GM18867 (cell line): ENCODE results near the gene FBXL4.

Experiments
- ATAC-seq: cut with Tn5 transposase; IDR thresholded peaks from one replicate; pipeline ENCODE4 v1.9.1; 2021; ENCODE audit warnings: mild to moderate bottlenecking, moderate library complexity; ENCODE audit not compliant: unreplicated experiment

The FBXL4 gene

DNA sequence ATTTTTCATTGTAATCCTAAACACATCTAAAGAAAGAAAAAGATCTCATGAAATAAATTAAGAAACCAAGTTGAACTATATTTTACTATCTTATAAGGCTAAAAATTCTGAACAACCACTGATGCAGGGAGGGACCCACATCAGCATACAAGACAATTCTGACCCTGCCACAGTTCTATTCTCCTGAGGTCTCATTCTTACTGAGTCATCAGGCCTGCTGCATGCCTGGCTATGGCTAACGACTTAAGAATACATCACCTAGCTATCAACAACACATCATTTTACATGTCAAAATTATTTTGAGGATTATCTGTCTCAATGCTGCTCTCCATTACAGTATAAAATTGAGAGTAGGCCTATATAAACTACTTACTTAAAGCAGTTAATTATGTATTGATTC lies 52.9 kb downstream of the FBXL4 start:
- no peak for ATAC-seq

GRCh38 chr6:98887650-98888049 lies 60.1 kb downstream of the FBXL4 start:
- ATAC-seq: no peak

- no peak for ATAC-seq
Observed at GRCh38 chr6:98885330-98885729, 62.4 kb downstream of the FBXL4 start.

DNA sequence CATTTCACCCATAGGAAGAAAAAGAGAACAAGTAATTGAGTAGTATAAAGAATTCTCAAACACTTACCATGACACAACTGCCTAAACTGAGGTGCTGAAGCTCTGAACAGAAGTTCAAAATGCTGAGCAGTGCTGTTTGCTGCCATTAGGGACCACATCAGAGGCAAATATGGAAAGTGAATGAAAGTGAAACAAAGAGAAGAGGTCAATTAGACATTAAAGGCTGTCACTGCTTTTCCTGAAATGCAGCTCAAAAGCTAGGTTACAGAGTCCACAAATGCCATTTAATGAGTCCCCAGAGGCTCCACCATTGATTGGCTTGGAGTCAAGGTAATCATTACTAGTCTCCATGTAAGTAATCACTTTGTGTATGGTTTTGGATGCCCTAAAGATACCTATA lies 67.3 kb downstream of the FBXL4 start:
- ATAC-seq: peak; percentile 99

DNA sequence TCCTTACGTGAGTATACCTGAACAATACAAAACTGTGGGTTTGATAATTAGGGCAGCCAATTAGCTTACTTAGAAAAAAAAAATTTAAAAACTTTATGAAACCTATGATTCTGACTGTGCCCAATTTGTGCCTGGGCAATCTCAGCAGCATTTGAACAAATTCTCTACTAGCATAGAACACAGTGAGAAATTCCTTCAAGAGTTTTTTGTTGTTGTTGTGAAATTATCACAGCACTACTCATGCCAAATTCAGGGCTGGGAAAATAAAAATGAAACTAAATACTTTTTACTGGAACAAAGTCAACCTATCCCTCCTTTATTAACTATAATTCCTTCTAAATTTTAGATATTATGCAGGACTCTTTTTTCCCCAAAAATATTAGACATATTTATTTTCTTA lies 70.5 kb downstream of the FBXL4 start:
- no peak for ATAC-seq

DNA sequence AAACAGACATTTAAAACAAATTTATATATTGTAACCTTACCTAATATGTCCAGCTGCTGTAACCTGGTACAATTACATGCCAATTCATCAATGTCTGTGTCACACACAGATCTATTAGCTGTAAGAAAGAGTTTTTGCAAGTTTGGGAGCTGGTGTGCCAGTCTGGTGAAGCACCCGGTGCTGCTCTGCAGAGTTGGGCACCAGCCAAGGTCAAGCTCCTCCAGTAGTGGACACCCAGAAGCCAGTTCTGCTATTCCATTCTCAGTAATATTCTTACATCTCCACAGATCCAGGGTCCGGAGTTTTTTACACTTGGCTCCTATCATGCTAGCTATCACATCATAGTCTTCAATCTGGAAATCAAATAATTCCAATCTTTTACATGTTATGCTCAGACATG lies 72.4 kb downstream of the FBXL4 start:
- ATAC-seq: no peak

GRCh38 chr6:98871821-98872220 lies 75.9 kb downstream of the FBXL4 start:
- ATAC-seq: no peak

- ATAC-seq: no peak
Observed at GRCh38 chr6:98871057-98871456, 76.7 kb downstream of the FBXL4 start.

- ATAC-seq: no peak
Observed at GRCh38 chr6:98864497-98864896, 83.2 kb downstream of the FBXL4 start.

GRCh38 chr6:98848539-98849242 lies 99.1 kb downstream of the FBXL4 start:
- ATAC-seq: no peak

- peak; percentile 43 for ATAC-seq
Observed at GRCh38 chr6:98847779-98848538, 99.8 kb downstream of the FBXL4 start.

DNA sequence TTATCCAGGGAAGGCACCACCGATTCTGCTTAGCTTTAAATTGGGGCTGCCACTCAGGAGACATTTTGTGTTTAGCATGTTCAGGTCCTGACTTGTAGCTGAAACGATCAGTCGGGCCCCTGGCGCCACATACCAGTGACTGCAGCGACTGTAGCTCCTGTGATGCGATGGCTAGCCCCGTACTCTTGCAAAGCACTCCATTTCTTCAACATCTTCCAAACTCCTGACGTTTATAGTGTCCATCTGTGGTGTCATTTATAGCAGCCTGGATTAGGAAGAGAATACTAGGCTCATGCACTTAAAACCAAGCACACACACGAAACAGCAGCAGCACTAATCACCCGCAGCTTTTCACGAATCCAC lies 100.3 kb downstream of the FBXL4 start:
- ATAC-seq: no peak

- ATAC-seq: no peak
Observed at GRCh38 chr6:98846021-98846380, 101.7 kb downstream of the FBXL4 start.

GRCh38 chr6:98845211-98846020 lies 102.3 kb downstream of the FBXL4 start:
- ATAC-seq: peak; percentile 79

DNA sequence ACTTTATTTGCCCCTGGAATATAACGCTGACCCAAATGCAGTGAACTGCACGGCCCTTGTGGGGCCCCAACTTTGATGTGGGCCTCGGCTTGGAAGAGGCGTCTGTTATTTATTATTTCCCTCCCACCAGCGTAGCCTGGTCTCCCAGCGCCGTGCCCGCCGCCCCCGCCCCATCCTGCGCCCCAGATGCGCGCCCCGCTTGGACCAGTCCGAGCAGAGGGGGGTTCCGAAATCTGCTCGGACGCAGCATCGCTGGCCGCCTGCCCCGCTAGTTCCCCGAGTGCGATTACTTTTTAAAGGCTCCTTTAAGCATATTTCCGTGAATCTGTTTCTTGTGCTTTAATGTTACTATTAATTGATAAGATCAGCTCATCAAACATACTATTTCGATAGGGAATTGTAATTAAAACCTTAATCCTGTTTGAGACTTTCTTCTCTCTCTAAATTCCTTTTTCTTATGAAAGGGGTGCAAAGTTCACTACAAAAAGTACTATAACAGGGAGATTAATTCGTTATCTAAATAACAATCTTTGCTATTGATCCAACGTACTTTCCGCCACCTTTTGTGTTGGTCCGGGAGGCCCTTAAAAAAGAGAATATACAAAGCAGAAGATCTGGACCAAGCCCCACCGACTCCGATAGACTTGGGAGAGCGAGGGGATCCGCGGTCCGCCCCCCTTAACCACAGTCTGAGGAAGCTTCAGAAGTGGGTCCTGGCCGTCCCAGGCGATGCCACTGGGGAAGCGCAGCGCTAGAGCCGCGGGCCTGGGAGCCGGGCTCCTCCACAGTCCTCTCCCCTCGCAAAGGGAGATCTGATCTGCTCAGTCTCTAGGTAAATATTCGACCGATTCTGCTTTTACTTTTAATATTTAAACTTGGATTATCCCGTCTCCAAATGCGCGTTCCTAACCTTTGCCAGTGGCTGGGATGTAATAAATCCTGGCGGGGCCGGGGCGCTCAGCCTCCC lies 103.2 kb downstream of the FBXL4 start:
- ATAC-seq: no peak

GRCh38 chr6:98843271-98844243 lies 104.2 kb downstream of the FBXL4 start:
- no peak for ATAC-seq

DNA sequence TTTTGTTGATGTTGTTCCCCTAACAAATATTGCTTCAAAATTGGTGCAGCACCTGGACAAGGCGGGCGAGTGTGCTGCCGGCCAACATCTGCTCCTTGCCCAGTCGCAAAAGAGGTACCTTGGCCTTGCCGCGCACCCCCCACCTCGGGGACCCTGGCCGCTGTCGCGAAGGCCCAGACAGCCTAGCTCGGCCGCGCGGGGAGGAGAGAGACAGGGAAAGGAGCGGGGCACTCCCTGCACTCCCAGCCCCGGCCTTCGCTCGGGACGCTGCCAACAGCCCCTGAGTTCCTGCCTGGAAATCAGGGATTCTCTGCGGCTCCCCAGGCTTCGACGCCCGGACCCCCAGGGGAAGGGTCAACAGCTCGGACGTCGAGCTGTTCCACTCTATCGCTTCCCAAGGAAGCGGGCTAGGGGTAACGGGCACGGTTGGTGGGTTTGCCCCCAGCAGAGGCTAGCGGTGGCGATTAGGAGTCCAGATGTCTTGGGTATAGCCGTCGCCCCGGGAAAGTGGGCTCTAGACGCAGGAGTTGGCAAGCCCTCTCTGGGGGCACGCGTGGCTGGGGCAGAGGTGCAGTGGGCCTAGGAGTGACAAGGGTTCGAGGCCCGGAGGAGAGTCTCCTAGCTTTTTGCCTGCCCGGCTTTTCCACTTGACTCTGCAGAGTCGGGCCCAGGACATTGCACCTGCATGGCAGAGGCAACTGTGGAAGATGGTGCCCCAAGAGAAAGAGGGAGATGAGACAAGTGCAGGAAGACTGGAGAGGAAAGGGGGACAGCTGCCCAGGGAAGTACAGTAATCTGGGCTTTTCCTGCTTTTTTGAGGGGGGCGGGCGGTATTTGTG lies 105.2 kb downstream of the FBXL4 start:
- no peak for ATAC-seq

GRCh38 chr6:98841621-98842341 lies 106.0 kb downstream of the FBXL4 start:
- ATAC-seq: no peak
